GM11168 (cell line): ENCODE results near the gene TBL3.

ENCODE experiments used
- in situ Hi-C: fragments of 300-500 bp; cut with MboI; formaldehyde crosslinking; loops from one replicate; pipeline ENCODE4 v1.12.0; 2022; ENCODE audit warnings: low sequenced_read_pairs; ENCODE audit not compliant: unreplicated experiment

TBL3 gene

DNA sequence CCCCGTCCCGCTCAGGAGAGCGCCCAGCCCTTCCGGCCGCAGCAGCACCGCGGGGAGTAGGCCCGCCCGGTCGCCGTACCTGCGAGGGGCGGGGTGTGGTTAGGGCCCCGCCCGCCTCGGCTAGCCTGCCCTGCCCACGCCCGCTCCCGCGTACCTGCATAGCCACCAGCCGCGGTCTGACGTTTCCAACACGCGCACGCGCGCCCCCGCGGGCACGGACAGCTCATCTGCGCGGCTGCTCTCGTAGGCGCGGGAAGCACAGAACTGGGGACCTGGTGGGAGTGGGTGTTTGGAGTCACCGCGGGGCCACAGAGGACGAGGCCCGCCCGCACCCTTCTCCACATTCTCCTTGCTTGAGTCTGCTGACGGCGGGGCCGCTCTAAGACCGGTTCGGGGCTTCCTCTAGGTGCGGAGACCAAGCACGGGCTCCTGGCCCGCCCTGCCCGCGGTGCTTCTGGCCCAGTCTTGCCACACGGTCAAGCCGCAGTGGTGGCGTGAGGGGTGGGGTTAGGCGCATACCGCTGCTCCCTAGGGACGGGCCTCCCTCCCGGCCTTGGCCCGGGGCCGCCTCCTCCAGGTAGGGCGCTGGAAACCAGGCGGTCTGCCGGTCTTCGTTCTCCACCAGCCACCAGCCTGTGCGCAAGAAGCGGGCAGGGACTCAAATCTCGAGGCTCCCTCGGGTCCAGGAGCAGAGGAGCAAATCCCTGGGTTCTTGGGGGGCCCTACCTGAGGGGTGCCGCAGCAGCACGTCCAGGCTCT is 7.6 kb downstream of the TBL3 start:
- in situ Hi-C loops: no loop called here

DNA sequence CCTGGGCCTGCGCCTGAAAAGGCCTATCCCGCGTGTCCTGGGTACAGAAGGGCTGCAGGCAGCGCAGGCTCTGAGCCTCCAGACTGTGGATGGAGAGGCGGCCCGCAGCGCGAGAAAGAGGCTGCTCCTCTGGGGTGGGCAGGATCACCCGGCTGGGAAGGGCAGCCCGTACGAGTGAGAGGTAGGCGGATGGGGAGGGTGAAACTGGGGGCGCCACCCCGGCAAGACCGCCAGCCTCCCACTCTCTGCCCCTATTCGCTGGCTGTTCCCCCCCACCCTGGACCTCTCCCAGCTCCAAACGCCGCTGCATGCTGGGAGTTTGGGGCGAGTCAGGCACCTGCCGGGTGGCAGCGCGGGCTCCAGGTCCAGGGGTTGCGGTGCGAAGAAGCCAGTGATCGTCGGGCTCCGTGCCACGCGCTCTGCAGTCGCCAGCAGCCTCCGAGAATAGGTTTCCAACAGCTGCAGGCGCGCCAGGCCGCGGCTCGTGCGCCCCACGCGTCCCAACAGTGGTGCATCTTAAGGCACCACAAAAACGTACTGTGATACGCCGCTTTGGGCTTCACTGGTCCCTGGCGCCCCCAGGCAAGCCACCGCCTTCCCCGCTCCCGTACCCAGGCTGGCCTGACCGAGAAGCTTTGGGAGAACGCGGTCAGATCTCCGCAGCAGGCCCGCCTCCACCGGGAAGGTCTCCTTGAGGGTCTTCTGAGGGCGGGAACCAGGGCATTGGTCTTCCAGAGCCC is 8.3 kb downstream of the TBL3 start:
- in situ Hi-C loops: no loop called here

DNA sequence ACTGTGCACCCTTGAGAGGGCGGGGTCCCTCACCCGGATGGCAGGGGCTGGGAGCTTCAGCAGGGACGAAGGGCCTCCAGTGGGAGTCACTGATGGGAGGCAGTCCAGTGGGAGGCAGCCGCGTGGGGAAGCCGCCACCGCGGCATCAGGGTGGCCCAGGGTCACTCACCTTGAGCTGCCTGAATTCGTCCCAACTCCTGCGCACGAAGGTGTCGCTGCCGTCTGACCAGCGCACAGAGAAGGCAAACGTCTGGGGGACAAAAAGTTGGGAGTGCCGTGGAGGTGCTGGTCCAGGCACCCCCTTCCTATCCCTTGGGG is 8.9 kb downstream of the TBL3 start:
- in situ Hi-C loops: no loop called here

DNA sequence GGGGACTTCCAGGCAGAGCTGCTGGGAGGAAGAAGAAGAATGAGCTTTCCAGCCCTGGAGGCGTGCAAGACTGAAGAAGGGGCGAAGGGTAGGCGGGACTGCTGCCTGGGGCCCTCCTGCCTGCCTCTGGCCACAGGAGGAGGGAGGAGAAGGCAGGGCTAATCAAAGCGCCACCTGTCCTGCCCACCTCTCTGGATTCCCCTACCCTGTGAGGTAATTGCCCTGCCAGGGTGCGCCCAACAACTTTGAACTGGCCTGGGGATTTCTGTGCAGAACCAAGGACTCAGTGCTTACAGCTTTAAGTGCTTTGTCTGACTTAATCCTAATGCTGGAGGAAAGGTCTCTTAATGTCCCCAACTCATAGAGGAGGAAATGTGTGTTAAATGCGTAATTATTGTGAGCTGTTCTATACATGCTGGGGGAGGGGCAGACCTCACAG is 9.6 kb downstream of the TBL3 start, which contains the start of gene NOXO1:
NOXO1 (minus strand) TSS at position 72 of the 439 bp plus-strand sequence. CDS start 290 bp downstream, outside the sequence.
- in situ Hi-C loops: no loop called here

DNA sequence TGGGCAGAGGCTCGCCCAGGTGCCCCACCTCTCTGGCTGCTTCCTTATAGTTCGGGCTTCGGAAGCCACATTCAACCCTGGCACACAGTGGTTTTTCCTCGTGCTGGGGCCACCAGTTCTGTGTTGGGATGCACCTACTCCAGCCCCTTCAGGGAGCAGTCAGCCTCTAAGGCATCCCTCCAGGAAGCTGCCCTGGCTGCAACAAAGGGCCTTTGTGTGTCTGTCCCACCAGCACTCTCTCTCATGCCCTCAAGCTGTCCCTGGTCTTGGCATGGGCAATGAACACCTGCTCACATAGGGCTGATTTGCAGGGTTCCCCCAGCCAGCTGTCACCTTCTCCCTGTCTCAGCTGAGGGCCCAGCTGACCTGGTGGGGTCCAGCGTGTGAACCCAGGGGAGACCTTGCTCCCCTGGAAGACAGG is 10.2 kb downstream of the TBL3 start:
- in situ Hi-C loops: no loop called here

DNA sequence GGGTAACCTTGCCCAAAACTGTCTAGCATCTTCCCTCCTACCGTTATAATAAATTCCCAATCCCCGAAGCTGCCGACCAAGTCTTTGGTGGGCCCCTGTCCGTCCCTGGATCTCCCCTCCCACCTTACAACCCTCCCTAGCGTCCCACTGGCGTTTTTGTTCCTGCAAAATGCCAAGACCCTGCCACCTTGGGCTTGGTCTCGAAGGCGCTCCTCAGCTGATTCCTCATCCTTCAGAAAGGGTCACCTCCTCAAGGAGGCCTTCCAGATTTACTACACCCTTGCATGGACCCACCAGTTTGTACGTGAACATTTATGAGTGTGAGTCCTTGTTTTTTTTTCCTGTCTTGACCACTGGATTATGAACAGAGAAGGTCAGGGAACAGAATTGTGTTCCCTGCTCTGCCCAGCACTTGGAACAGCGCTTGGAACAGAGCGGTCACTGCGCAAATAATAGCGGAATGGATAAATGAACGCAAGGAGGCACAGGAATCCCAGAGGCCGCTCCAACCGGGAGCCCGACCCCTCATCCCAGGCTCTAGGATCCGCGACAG is 11.2 kb downstream of the TBL3 start:
- in situ Hi-C loops: no loop called here

DNA sequence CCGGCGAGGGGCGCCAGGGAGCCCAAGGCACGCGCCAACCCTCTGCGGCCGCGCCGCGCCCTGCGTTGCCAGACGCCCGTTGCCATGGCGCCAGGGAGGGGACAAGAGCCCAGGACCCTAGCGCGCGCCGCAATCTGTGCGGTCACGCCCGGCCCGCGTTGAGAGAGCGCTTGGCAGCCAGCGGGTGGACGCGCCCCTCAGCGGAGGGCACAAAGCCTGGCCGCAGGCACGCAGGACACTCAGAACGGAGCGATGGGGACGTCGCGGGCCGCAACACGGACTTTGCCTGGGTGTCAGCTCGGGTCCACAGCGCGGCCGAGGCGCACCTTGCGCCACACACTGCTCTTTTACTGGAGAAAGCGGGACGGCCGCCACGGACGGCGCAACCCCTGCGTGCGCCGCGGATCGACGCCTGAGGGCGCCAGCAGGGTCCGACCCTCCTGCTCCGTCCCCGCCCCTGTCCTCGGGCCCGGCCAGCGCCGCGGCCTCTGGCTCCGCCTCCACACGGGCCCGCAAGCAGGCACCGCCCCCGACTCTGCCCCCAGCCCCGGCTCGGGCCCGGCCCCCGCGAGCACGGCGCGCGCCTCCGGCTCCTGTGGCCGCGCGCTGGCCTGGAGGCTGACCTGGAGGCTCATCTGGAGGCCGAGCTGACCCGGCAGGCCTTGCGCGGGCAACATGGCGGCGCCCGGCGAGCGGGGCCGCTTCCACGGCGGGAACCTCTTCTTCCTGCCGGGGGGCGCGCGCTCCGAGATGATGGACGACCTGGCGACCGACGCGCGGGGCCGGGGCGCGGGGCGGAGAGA is 11.9 kb downstream of the TBL3 start, which contains the start of gene GFER:
GFER (plus strand) TSS at position 650 of the 803 bp plus-strand sequence; CDS start at position 676, 26 bp downstream.
- in situ Hi-C loops: no loop called here

DNA sequence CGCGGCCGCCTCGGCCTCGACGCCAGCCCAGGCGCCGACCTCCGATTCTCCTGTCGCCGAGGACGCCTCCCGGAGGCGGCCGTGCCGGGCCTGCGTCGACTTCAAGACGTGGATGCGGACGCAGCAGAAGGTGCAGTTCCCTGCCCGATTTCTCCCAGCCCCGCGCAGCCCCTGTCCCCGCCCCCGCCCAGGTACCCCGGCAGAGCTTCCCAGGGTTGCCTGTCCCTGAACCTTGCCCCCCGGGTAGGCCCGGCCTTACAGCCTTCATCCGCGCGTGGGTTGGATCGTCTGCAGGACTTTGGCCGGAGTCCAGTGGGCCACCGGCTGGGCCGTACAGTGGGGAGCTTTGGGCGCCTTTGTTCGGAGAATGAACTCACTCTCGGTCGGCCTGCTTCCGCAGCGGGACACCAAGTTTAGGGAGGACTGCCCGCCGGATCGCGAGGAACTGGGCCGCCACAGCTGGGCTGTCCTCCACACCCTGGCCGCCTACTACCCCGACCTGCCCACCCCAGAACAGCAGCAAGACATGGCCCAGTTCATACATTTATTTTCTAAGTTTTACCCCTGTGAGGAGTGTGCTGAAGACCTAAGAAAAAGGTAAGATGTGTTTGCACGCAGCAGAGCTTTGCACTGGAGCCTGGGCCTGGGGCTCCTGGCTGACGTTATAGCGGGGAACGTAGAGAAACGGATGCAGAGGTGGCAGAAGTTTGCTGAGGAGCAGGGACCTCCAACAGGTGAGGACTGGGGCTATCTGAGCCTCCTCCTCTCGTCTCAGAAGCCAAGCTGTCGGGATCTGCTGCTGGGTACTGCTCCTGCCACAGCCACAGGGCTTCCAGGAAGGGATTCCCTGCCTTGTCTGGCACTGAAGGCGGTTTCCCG is 12.7 kb downstream of the TBL3 start:
- in situ Hi-C loops: no loop called here

DNA sequence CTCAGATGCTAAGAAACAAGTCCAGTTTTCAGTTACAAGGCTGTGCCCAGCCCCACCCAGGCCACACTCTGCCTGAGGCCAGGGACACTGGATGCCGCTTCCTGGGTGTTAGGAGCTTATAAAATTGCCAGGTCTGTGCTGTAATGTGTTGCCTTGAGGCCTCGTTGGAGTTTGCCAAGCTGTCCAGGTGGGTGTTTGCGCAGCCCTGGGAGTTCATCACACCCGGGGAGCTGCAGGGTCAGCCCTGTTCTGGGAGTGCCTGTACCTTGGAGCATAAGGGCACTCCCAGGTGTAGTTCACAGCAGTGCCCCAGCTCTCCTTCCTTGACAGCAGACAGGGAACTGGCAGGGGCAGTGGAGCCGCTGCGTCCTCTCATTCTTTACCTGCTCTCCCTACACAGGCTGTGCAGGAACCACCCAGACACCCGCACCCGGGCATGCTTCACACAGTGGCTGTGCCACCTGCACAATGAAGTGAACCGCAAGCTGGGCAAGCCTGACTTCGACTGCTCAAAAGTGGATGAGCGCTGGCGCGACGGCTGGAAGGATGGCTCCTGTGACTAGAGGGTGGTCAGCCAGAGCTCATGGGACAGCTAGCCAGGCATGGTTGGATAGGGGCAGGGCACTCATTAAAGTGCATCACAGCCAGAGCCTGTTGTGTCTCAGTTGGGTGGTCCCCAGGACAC is 13.8 kb downstream of the TBL3 start:
- in situ Hi-C loops: no loop called here

DNA sequence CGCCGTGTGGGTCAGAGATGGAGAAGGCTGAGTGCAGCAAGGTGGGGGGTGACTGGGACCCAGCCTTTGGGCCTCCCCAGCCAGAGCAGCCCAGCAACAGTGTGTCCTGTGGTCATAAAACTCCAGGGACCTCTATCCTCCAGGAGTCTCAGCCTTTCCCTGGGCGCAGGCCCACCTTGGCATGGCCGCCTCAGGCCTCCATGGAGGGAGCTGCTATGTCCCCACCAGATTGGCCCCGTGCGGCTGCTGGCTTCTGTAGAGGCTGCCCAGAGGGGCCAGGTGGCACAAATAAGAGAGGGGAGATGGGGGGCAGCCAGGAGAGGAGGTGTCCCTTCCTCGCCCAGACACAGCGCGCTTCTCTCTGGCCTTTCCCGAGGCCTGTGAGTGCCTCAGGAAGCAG is 15.3 kb downstream of the TBL3 start:
- in situ Hi-C loops: no loop called here

DNA sequence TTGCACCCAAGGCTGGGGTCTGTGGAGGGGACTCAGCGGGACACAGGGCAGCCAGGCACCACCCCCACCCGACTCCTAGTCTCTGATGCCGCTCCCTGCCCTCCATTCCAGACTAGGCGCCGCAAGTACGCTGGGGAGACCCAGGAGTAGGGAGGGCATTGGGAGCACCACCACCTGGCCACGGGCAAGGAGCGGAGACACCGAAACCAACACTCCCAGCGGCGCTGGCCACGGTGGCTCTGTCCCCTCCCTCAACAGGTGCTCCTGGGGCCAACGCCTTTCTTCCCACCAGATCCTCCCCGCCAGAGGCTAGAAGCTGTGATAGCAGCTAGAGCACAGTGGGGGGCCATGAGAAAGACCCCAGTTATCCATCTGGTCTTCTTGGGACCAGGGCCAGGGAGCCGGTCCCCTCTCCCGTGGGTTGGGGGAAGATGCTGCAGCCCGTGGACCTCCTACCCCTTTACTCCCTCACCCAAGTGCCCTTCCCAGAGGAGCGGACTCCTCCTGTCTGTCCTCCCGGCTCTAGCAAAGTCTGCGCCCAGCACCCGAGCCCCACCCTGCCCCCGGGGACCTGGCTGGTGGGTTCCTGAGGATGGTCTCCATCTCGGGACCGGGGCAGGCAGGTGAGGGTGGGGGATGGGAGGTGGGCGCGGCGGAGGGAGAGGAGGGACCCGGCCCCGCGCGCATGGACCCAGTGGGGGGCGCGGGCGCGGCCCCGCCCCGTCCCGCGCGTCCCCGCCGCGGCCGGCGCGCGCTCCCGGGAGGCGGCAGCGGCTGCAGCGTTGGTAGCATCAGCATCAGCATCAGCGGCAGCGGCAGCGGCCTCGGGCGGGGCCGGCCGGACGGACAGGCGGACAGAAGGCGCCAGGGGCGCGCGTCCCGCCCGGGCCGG is 17.6 kb downstream of the TBL3 start, which contains the start of gene SYNGR3:
SYNGR3 (plus strand) TSS at position 762 of the 892 bp plus-strand sequence. CDS start 133 bp downstream, outside the sequence.
- in situ Hi-C loops: no loop called here

DNA sequence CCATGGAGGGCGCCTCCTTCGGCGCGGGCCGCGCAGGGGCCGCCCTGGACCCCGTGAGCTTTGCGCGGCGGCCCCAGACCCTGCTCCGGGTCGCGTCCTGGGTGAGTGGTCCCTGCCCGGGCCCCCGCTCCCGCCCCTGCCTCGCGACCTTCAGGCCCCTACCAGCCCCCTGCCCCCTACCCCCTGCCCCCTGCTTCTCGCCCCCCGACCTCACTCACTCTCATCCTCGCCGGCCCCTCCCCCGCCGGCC is 18.2 kb downstream of the TBL3 start:
- in situ Hi-C loops: no loop called here

DNA sequence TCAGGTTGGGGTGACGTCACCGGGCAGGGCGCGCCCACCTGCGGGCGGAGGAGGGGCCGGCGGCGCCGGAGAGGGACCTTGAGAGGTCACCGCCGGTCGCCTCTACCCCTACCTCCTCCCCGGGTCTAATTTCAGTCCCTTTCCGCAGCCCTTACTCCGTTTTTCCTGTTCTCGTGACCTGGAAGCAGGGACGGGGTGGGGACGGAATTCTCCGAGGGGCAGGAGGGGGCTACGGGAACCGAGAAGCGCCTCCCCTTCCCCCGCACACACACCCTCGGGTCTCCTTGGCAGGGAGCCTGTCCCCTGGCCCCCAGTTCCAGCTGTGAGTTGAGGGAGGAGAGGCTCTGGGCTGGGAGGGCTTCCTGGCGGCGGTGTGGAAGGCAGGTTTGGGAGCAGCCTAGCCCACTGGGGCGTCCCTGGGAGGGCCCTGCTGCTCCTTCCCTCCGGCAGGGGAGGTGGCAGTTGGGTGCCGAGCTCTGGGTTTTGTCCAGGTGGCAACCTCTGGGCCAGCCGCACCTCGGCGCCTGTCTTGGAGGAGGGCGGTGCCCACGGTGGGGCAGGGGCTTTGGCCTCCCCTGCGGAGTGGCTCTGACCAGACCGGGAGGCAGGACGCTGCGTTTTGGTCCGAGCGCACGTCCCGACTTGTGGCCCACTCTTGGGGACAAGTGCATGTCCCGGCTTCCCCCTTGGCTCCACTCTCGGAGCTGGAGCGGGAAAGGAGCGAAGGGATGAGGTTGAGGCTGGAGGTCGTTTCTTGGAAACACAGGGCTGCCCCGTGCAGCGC is 18.7 kb downstream of the TBL3 start:
- in situ Hi-C loops: no loop called here

DNA sequence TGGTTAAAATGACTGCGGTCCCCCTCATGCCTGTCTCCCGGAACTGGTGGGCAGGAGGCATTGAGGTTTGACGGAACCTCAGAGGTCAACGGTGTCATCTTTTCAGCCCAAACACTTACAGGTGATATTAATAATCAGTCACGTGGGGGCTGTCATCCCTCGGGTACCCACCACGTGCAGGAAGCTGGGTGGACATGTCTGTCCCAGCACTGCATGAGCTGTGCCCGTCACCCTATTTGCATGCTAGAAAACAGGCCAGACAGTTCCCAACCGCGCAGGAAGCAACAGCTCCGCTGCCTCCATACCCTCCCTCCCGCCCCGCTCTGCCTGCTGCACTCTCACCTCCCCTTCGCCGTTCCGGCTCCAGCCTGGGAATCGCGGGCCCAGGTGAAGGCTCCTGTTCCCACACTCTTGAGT is 19.3 kb downstream of the TBL3 start:
- in situ Hi-C loops: no loop called here

DNA sequence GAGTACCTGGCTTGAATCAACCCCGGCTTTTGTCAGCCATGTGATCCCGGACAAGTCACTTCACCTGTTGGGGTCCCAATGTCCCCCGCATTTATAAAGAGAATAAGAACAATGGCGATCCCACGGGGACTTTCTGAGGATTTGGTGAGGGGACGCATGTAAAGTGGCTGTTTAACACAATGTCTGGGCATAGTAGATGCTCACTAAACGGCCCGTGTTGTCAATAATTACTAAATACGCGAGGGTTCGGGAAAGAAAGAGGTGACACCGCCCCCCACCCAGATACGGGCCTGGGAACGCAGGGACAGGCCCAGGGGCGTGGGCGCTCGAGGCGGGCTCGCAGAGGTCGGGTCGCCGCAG is 19.7 kb downstream of the TBL3 start:
- in situ Hi-C loops: no loop called here

DNA sequence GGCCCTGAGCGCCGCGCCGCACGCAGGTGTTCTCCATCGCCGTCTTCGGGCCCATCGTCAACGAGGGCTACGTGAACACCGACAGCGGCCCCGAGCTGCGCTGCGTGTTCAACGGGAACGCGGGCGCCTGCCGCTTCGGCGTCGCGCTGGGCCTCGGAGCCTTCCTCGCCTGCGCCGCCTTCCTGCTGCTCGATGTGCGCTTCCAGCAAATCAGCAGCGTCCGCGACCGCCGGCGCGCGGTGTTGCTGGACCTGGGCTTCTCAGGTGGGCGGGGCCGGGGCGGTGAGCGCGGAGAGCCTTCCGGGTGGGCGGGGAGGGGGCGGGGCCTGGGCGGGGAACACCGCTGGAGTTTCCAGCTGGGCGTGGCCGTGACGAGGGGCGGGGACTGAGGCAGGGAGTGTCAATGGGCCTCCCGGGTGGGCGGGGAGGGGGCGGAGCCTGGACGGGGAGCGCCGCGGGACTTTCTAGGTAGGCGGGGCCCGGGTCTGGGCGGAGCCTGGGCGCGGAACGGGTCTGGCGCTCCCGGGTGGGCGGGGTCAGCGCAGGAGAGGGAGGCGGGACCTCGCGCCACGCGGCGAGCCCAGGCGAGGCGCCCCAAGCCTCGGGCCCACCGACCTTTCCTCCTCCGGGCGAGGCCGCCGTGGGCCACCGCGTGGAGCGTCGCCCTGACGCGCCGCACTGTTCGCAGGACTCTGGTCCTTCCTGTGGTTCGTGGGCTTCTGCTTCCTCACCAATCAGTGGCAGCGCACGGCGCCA is 20.3 kb downstream of the TBL3 start:
- in situ Hi-C loops: no loop called here
